ENCODE measurements around the gene MUC6. TPM values are rescaled to one million over a fixed set of nuclear protein-coding genes. Genes with fewer than 3 reads are reported as not detected.
"Not testable (repeated sequence)": the region's sequence is repeated elsewhere in the genome, so short reads cannot be mapped to it uniquely, and the experiment has no call there.

MUC6 gene
- total RNA-seq, 1 donor from 2014 or later: not detected

- DNase-seq (ENCODE audit: low read depth) (peak; percentile 13), FAIRE-seq (no peak)
- no peak for TF ChIP-seq CTCF (IDR thresholded peaks at IDR 0.05; ENCODE audit: insufficient read depth, low read length, severe bottlenecking)
- Histone ChIP-seq H3K36me3 (ENCODE audit: control insufficient read depth, insufficient read depth, low read length) (no peaks in the 10 kb centered on the region), H3K27me3 (ENCODE audit: control insufficient read depth, insufficient read depth, low read length) (no peaks in the 10 kb centered on the region), H3K4me3 (ENCODE audit: low read depth, low read length) (no peak overlapping the region)
These were observed 19.1 kb downstream of the MUC6 start for GRCh38 chr11:1017269-1018005.

- DNase-seq (ENCODE audit: low read depth): peak; percentile 3
- peak; percentile 100 for FAIRE-seq
- H3K4me3 ChIP-seq (ENCODE audit: low read depth, low read length); H3K27me3 ChIP-seq (ENCODE audit: control insufficient read depth, insufficient read depth, low read length); H3K36me3 ChIP-seq (ENCODE audit: control insufficient read depth, insufficient read depth, low read length): not testable (repeated sequence)
These were observed 19.9 kb downstream of the MUC6 start for GRCh38 chr11:1016610-1017126.

- no peak for FAIRE-seq
- no peak for DNase-seq (ENCODE audit: low read depth)
- no peaks in the 10 kb centered on the region for H3K27me3 ChIP-seq (ENCODE audit: control insufficient read depth, insufficient read depth, low read length)
- no peak for TF ChIP-seq CTCF (IDR thresholded peaks at IDR 0.05; ENCODE audit: insufficient read depth, low read length, severe bottlenecking)
- peaks cover 6% of the 10 kb centered on the region for H3K36me3 ChIP-seq (ENCODE audit: control insufficient read depth, insufficient read depth, low read length)
- no peak overlapping the region for H3K4me3 ChIP-seq (ENCODE audit: low read depth, low read length)
These were observed 20.5 kb downstream of the MUC6 start for GRCh38 chr11:1015826-1016545.

- DNase-seq (ENCODE audit: low read depth) (no peak), FAIRE-seq (no peak)
- Histone ChIP-seq H3K4me3 (ENCODE audit: low read depth, low read length) (no peak overlapping the region), H3K36me3 (ENCODE audit: control insufficient read depth, insufficient read depth, low read length) (peaks cover 10% of the 10 kb centered on the region), H3K27me3 (ENCODE audit: control insufficient read depth, insufficient read depth, low read length) (no peaks in the 10 kb centered on the region)
- TF ChIP-seq CTCF (IDR thresholded peaks at IDR 0.05; ENCODE audit: insufficient read depth, low read length, severe bottlenecking): no peak
These were observed 21.5 kb downstream of the MUC6 start for GRCh38 chr11:1015064-1015463.

- TF ChIP-seq CTCF (IDR thresholded peaks at IDR 0.05; ENCODE audit: insufficient read depth, low read length, severe bottlenecking): no peak
These were observed 22.2 kb downstream of the MUC6 start for GRCh38 chr11:1014276-1014675.

GRCh38 chr11:1013631-1013935 lies 22.9 kb downstream of the MUC6 start:
- no peak for TF ChIP-seq CTCF (IDR thresholded peaks at IDR 0.05; ENCODE audit: insufficient read depth, low read length, severe bottlenecking)
- FAIRE-seq: no peak
- Histone ChIP-seq H3K27me3 (ENCODE audit: control insufficient read depth, insufficient read depth, low read length) (no peaks in the 10 kb centered on the region), H3K36me3 (ENCODE audit: control insufficient read depth, insufficient read depth, low read length) (peaks cover 15% of the 10 kb centered on the region), H3K4me3 (ENCODE audit: low read depth, low read length) (no peak overlapping the region)
- DNase-seq (ENCODE audit: low read depth): no peak

More at GRCh38 chr11:1014276-1014675, 22.2 kb downstream of the MUC6 start:
- DNase-seq (ENCODE audit: low read depth) (no peak), FAIRE-seq (no peak)
- no peak overlapping the region for H3K4me3 ChIP-seq (ENCODE audit: low read depth, low read length)
- H3K27me3 ChIP-seq (ENCODE audit: control insufficient read depth, insufficient read depth, low read length): no peaks in the 10 kb centered on the region
- peaks cover 15% of the 10 kb centered on the region for H3K36me3 ChIP-seq (ENCODE audit: control insufficient read depth, insufficient read depth, low read length)

Measured in bronchial epithelial cell (primary cell).